ENCODE data around the gene RALGAPA1. TPM values are rescaled to one million over a fixed set of nuclear protein-coding genes. Genes with fewer than 3 reads are reported as not detected.
"Not testable (repeated sequence)": the region's sequence is repeated elsewhere in the genome, so short reads cannot be mapped to it uniquely, and the experiment has no call there.

The RALGAPA1 gene
- total and polyA plus RNA-seq, 2 of the 13 experiments (the other 11 are each of a cell fraction or from before 2014, with no cell fraction given): 65.0 to 89.2 TPM

GRCh38 chr14:35619461-35619860, 189.6 kb downstream of the RALGAPA1 start:
- POLR2A ChIA-PET: not testable (repeated sequence)

GRCh38 chr14:35617500-35617899, 191.6 kb downstream of the RALGAPA1 start:
- no peak overlapping the region for H3K27ac ChIP-seq (ENCODE audit: extremely low read length, insufficient read depth, low read length)
- over 99% methylated on average over 3 of the region's 3 CpGs for WGBS (ENCODE audit: low lambda C conversion rate)
- H3K4me1 ChIP-seq (ENCODE audit: insufficient read depth, low read length): peaks cover 8% of the 10 kb centered on the region
- BruUV-seq (replicated peaks): no TSS peak
- H3K36me3 ChIP-seq (replicated peaks in 1 of 2; ENCODE audit: control insufficient read depth in 1 of 2, insufficient read depth in 2 of 2, low read length in 2 of 2): peaks cover 11 to 37% of the 10 kb centered on the region in 2 experiments
- no peaks in the 10 kb centered on the region for H3K9me3 ChIP-seq (ENCODE audit: low read length)
- no peak overlapping the region for H3K9ac ChIP-seq (ENCODE audit: insufficient read depth, low read depth, low read length)
- intact Hi-C loops (cut with micrococcal nuclease; ENCODE audit: unreplicated experiment): no loop called here
- ChIA-PET POLR2A (no interaction called here), CTCF (ENCODE audit: low intra/inter-chr PET ratio, low total read pairs) (no interaction called here)
- no peak overlapping the region for H3K4me3 ChIP-seq (replicated peaks in 1 of 3; ENCODE audit: insufficient read depth in 1 of 3, low read depth in 2 of 3, low read length in 3 of 3)
- H3K27me3 ChIP-seq (ENCODE audit: control insufficient read depth in 1 of 2, insufficient read depth in 2 of 2, low read length in 2 of 2): no peaks in the 10 kb centered on the region
- no peak for ATAC-seq
- H3K4me2 ChIP-seq (ENCODE audit: low read depth, low read length): no peak overlapping the region
- 0 out of 2 replicates have a peak, but pooled peaks have one; percentile 55 for TF ChIP-seq PCBP1 (IDR thresholded peaks at IDR 0.05; ENCODE audit: borderline replicate concordance, low read depth, low read length)
- no peak for TF ChIP-seq ZSCAN29 (CRISPR knock-in tag; conservative IDR thresholded peaks at IDR 0.05)
- TF ChIP-seq HNRNPK (IDR thresholded peaks at IDR 0.05; ENCODE audit: low read depth, low read length, poor library complexity, severe bottlenecking): peak; percentile 94
- no peak for FAIRE-seq
- in situ Hi-C loops (cut with HindIII; ENCODE audit: extremely low pct_ligation_motif_present, low pct_unique_long_range_greater_than_20kb): no loop called here
- no peak for DNase-seq (ENCODE audit: low spot score)
- no peaks in the 10 kb centered on the region for H4K20me1 ChIP-seq (ENCODE audit: insufficient read depth, low read length)
- no peaks in the 10 kb centered on the region for H3K79me2 ChIP-seq (ENCODE audit: insufficient read depth, low read length)
- no peak overlapping the region for H2AFZ ChIP-seq (ENCODE audit: low read length)

More at GRCh38 chr14:35619461-35619860, 189.6 kb downstream of the RALGAPA1 start:
- in situ Hi-C loops (cut with HindIII; ENCODE audit: extremely low pct_ligation_motif_present, low pct_unique_long_range_greater_than_20kb); H4K20me1 ChIP-seq (ENCODE audit: insufficient read depth, low read length); ATAC-seq; H3K27ac ChIP-seq (ENCODE audit: extremely low read length, insufficient read depth, low read length); H3K4me2 ChIP-seq (ENCODE audit: low read depth, low read length); H3K9me3 ChIP-seq (ENCODE audit: low read length); intact Hi-C loops (cut with micrococcal nuclease; ENCODE audit: unreplicated experiment); H3K4me3 ChIP-seq (replicated peaks in 1 of 3; ENCODE audit: insufficient read depth in 1 of 3, low read depth in 2 of 3, low read length in 3 of 3); DNase-seq (ENCODE audit: low spot score); CTCF ChIA-PET (ENCODE audit: low intra/inter-chr PET ratio, low total read pairs); H2AFZ ChIP-seq (ENCODE audit: low read length); H3K79me2 ChIP-seq (ENCODE audit: insufficient read depth, low read length); H3K9ac ChIP-seq (ENCODE audit: insufficient read depth, low read depth, low read length); BruUV-seq (replicated peaks); H3K4me1 ChIP-seq (ENCODE audit: insufficient read depth, low read length); H3K27me3 ChIP-seq (ENCODE audit: control insufficient read depth in 1 of 2, insufficient read depth in 2 of 2, low read length in 2 of 2); FAIRE-seq: not testable (repeated sequence)
- WGBS (ENCODE audit: low lambda C conversion rate): 98% methylated on average over 1 of the region's 1 CpG
- H3K36me3 ChIP-seq (replicated peaks in 1 of 2; ENCODE audit: control insufficient read depth in 1 of 2, insufficient read depth in 2 of 2, low read length in 2 of 2): peaks cover 11 to 38% of the 10 kb centered on the region in 2 experiments
- TF ChIP-seq PLRG1 (conservative IDR thresholded peaks at IDR 0.05): peak; percentile 60; the same call in 1 of the 2 replicates
- peak; percentile 60 for TF ChIP-seq PHB2 (IDR thresholded peaks at IDR 0.05; ENCODE audit: partially characterized antibody)
- TF ChIP-seq ATM (IDR thresholded peaks at IDR 0.05; ENCODE audit: borderline replicate concordance): 0 out of 2 replicates have a peak, but pooled peaks have one; percentile 17
